Measurements from ENCODE around the gene UBXN11.

DNA sequence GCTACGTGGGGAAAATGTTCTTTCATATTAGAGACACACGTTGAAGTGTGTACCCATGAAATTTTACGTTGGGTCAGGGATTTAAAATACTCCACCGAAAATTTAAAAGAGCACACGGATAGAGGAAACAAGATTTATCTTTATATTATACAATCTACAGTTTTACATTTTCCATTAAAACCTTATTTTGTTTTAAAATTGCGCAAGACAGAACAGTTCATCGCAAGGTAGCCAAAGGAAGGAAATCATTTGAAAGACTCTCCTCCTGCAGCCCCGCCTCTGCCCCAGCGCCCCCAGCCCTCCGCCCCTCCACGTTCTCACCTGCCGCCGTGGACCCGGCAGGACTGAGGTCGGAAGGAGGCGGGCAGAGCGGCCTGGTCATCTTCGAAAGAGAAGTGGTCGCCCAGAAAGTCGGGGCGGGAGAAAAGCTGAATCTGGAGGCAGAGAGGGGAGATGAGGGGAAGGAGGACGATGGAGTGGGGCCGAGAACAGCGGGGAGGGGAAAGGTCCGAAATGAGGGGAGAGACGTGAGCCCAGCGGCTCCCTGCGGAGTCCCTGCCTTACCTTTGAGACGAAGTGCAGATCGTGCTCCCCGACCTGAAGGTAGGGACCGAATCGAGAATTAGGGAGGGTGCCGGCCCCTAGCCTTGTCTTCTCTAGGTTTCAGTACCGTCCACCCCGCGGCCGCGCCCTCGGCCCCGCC is 29.5 kb upstream of the UBXN11 start:
- TF ChIP-seq, protein P1, sequence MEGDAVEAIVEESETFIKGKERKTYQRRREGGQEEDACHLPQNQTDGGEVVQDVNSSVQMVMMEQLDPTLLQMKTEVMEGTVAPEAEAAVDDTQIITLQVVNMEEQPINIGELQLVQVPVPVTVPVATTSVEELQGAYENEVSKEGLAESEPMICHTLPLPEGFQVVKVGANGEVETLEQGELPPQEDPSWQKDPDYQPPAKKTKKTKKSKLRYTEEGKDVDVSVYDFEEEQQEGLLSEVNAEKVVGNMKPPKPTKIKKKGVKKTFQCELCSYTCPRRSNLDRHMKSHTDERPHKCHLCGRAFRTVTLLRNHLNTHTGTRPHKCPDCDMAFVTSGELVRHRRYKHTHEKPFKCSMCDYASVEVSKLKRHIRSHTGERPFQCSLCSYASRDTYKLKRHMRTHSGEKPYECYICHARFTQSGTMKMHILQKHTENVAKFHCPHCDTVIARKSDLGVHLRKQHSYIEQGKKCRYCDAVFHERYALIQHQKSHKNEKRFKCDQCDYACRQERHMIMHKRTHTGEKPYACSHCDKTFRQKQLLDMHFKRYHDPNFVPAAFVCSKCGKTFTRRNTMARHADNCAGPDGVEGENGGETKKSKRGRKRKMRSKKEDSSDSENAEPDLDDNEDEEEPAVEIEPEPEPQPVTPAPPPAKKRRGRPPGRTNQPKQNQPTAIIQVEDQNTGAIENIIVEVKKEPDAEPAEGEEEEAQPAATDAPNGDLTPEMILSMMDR (IDR thresholded peaks at IDR 0.05) = no peak
- TF ChIP-seq POLR2AphosphoS5 (IDR thresholded peaks at IDR 0.05; ENCODE audit: insufficient read depth in 1 of 2, low read depth in 1 of 2) = no peak
